PC-3 (cell line): ENCODE measurements around the gene MYH6.

Experiments used
- EZH2 ChIP-seq: fragments of 300-600 bp; sonication (generic); IDR thresholded peaks from one replicate; pipeline ENCODE4 v1.6.1; 2017; ENCODE audit warnings: antibody characterized with exemption, mild to moderate bottlenecking, low read length; ENCODE audit not compliant: unreplicated experiment
- EZH2phosphoT487 ChIP-seq: fragments of 300-600 bp; sonication (generic); IDR thresholded peaks from 2 replicates; pipeline ENCODE4 v1.6.1; 2018; ENCODE audit warnings: mild to moderate bottlenecking, antibody characterized with exemption, low read length, borderline replicate concordance
- TF ChIP-seq, protein P1 (sequence below): fragments of 300-600 bp; sonication (generic); conservative IDR thresholded peaks from 2 replicates; pipeline ENCODE4 v1.5.1; 2017; ENCODE audit warnings: antibody characterized with exemption, low read depth, mild to moderate bottlenecking, low read length

- TF ChIP-seq, protein P1, sequence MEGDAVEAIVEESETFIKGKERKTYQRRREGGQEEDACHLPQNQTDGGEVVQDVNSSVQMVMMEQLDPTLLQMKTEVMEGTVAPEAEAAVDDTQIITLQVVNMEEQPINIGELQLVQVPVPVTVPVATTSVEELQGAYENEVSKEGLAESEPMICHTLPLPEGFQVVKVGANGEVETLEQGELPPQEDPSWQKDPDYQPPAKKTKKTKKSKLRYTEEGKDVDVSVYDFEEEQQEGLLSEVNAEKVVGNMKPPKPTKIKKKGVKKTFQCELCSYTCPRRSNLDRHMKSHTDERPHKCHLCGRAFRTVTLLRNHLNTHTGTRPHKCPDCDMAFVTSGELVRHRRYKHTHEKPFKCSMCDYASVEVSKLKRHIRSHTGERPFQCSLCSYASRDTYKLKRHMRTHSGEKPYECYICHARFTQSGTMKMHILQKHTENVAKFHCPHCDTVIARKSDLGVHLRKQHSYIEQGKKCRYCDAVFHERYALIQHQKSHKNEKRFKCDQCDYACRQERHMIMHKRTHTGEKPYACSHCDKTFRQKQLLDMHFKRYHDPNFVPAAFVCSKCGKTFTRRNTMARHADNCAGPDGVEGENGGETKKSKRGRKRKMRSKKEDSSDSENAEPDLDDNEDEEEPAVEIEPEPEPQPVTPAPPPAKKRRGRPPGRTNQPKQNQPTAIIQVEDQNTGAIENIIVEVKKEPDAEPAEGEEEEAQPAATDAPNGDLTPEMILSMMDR: no peak
- TF ChIP-seq EZH2phosphoT487 (no peak), EZH2 (no peak)
Observed at GRCh38 chr14:23339506-23340268, 68.4 kb downstream of the MYH6 start.
